T-cell (primary cell): ENCODE measurements around the gene NUFIP2. TPM values are rescaled to one million over a fixed set of nuclear protein-coding genes. Genes with fewer than 3 reads are reported as not detected.

Experiments used
- ATAC-seq, 4 experiments: fragments of 200-7000 bp in 3 of 4; fragments of 150-1000 bp in 1 of 4; cut with Tn5 transposase; replicated peaks in 1 of 4; 1 replicate in 3 of 4; 2 replicates in 1 of 4; pipeline ENCODE4 v1.10.0; 2021; ENCODE audit warnings: moderate library complexity in 3 of 4, mild to moderate bottlenecking in 2 of 4, moderate number of reproducible peaks in 1 of 4
- CTCF ChIA-PET, 2 donors: fragments of 300-600 bp; sonication (Branson Sonifier 250); formaldehyde crosslinking; loops; one replicate each; lab custom pipeline; 2022; ENCODE audit warnings: antibody characterized with exemption in 2 of 2; lab: Charles Lee
- POLR2A ChIA-PET, 2 donors: fragments of 300-600 bp; sonication (Branson Sonifier 250); formaldehyde crosslinking; loops; one replicate each; lab custom pipeline; 2022; ENCODE audit warnings: antibody characterized with exemption in 2 of 2; lab: Charles Lee
- DNase-seq, 35 experiments: peaks; one replicate each; pipeline versions ENCODE4 v3.0.0 to v3.0.0-alpha.2; 2013 to 2023
- H3K27ac ChIP-seq: one replicate; pipeline ENCODE4 v1.5.1; 2013; ENCODE audit warnings: low read length
- H3K27me3 ChIP-seq, 2 experiments: replicated peaks in 1 of 2; 1 replicate in 1 of 2; 2 replicates in 1 of 2; pipeline versions ENCODE4 v1.6.1 to v1.7.0; 2013; ENCODE audit warnings: low read length in 1 of 2, mixed read lengths in 1 of 2; ENCODE audit not compliant: control insufficient read depth in 2 of 2, insufficient read depth in 2 of 2; ENCODE audit errors: extremely low read depth in 1 of 2
- H3K36me3 ChIP-seq, 2 donors: 1 replicate in 1 of 2; 2 replicates in 1 of 2; pipeline versions ENCODE4 v1.6.1 to v1.7.0; 2013; ENCODE audit warnings: low read length in 1 of 2; ENCODE audit not compliant: control insufficient read depth in 2 of 2, insufficient read depth in 1 of 2; ENCODE audit errors: extremely low read depth in 1 of 2
- H3K4me1 ChIP-seq, 2 experiments: 1 replicate in 1 of 2; 2 replicates in 1 of 2; pipeline versions ENCODE4 v1.6.1 to v1.7.0; 2013; ENCODE audit warnings: low read length in 2 of 2, mixed read lengths in 1 of 2; ENCODE audit not compliant: insufficient read depth in 2 of 2, control insufficient read depth in 1 of 2; ENCODE audit errors: extremely low read depth in 1 of 2
- H3K4me3 ChIP-seq, 2 donors: 1 replicate in 1 of 2; 2 replicates in 1 of 2; pipeline versions ENCODE4 v1.5.1 to v1.7.0; 2013; ENCODE audit warnings: mild to moderate bottlenecking in 2 of 2, low read length in 1 of 2, moderate library complexity in 1 of 2; ENCODE audit not compliant: control insufficient read depth in 1 of 2; ENCODE audit errors: extremely low read depth in 1 of 2
- H3K9me3 ChIP-seq: 2 replicates; pipeline ENCODE4 v1.7.0; 2013
- H3K27ac Mint-ChIP-seq, 2 donors: one replicate each; pipeline ENCODE4 v1.8.0; 2020 to 2021; ENCODE audit warnings: mild to moderate bottlenecking in 2 of 2, mixed read lengths in 2 of 2
- H3K27me3 Mint-ChIP-seq, 2 donors: one replicate each; pipeline ENCODE4 v1.8.0; 2021 to 2022; ENCODE audit warnings: mixed read lengths in 2 of 2
- H3K36me3 Mint-ChIP-seq: one replicate; pipeline ENCODE4 v1.8.0; 2021; ENCODE audit warnings: mixed read lengths
- H3K4me1 Mint-ChIP-seq, 3 donors: one replicate each; pipeline ENCODE4 v1.8.0; 2020 to 2022; ENCODE audit warnings: mixed read lengths in 3 of 3, mild to moderate bottlenecking in 1 of 3
- H3K4me3 Mint-ChIP-seq, 3 donors: one replicate each; pipeline ENCODE4 v1.8.0; 2020 to 2022; ENCODE audit warnings: mild to moderate bottlenecking in 3 of 3, mixed read lengths in 3 of 3, moderate library complexity in 3 of 3
- H3K9me3 Mint-ChIP-seq, 3 donors: one replicate each; pipeline ENCODE4 v1.8.0; 2020 to 2022; ENCODE audit warnings: mixed read lengths in 3 of 3
- WGBS: methylation state at CpG from one replicate; pipeline ENCODE4 v1.1.5; 2013; ENCODE audit warnings: missing lambda C conversion rate; ENCODE audit not compliant: insufficient coverage; 5-methylcytosine and 5-hydroxymethylcytosine counted together
- total RNA-seq, 35 experiments: library from RNA in 6 of 35; stranded (reverse) in 6 of 35; fragments of 120-200 nt in 1 of 35; gene quantifications; one replicate each; pipeline versions ENCODE4 v1.2.1 to v1.2.4 and lab custom pipeline; 2013 to 2026

Gene NUFIP2
- total RNA-seq, 5 donors from 2014 or later (not counting 1 experiment from before 2014, with no cell fraction given) = 60.7 to 76.2 (median 66.4) TPM

DNA sequence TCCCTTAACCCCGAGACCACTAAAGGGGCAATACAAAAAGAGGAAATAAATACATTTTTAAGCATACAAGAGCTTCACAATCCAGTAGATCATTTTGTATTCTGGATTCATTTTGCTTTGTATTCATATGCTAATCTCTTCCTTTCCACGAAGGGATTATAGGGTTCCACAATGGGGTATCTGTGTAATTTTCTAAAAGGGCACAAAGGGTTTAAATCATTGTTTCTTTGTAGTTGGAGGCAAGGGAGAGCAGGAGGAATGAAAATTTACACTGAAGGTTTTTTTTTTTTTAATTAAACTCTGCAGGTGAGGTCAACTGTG is 592 bp upstream of the NUFIP2 start:
- POLR2A ChIA-PET = interaction anchor here (0.5 to 1.4 kb wide), 14 partner anchors 8 to 1036 kb away, joined by 3 to 17 read pairs (median 4); partner anchors contain the start of gene MYO18A (in 1 of the 2)
- H3K27ac ChIP-seq = peak overlapping the region; percentile 87
- Mint-ChIP-seq H3K9me3 (no peaks in the 10 kb centered on the region), H3K4me1 (peaks cover 35 to 46% (median 36%) of the 10 kb centered on the region in 3 donors), H3K4me3 (peak overlapping the region; percentile 99 to 100 (median 100)), H3K27ac (peak overlapping the region; percentile 100), H3K27me3 (no peaks in the 10 kb centered on the region), H3K36me3 (peaks cover 3% of the 10 kb centered on the region)
- WGBS = no CpG with 5 or more reads among the region's 2 CpGs
- peaks cover 16 to 34% of the 10 kb centered on the region in 2 experiments for H3K4me1 ChIP-seq
- ATAC-seq (no peak), DNase-seq (no peak)
- peak overlapping the region; percentile 60 to 98 for H3K4me3 ChIP-seq
- CTCF ChIA-PET = interaction anchor here (1.0 to 1.3 kb wide), 4 partner anchors 21 to 146 kb away, joined by 3 to 8 read pairs (median 4); no protein-coding TSS in a partner anchor
- H3K36me3 ChIP-seq = peaks cover 0 to 3% of the 10 kb centered on the region in 2 donors
- no peaks in the 10 kb centered on the region for H3K9me3 ChIP-seq
- H3K27me3 ChIP-seq = no peaks in the 10 kb centered on the region

DNA sequence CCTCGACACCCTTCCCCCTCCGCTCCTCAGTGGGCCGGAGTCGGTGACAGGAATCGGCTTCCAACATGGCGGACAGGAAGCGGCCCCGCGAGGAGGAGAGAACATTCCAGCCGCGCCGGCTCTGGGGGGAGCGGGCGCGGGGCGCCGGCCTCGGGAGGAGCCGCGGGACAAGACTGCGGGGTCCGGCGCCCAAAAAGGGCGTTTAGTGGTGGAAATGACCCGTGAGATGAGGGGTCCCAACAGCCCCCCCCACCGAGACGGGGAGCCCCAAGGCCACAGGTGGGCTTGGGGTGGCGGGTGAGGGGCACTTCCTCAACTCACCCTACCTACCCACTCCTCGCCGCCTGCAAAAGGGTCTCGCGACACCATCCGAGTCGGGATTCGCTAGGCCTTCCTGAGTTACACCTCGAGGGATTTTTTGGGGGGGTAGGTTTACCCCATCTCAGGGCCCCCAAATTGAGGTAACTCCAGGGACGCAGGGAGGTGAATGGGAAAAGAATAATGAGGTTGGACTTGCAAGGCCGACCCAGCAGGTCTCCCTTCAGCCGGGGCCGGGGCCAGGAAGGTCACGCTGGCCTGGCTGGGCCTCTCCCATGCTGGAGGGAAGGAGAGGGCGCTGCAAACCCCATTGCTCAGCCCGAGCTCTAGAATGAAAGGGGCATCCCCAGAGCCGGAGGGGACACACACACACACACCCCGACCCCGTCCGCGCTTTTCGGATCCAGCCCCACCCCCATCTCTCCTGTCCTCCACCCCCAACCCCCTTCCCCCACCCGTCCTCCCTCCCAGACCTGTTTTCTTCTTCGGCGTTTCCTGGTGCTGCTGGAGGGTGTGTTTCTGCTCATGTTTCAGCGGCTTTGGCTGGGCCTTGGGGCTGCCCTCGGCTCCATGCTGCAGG is 707 bp downstream of the NUFIP2 start:
- no peaks in the 10 kb centered on the region for H3K27me3 ChIP-seq
- peak overlapping the region; percentile 87 for H3K27ac ChIP-seq
- DNase-seq = peak in 33 of 35 experiments; percentile 8 to 68 (median 50)
- Mint-ChIP-seq H3K4me3 (peak overlapping the region; percentile 99 to 100 (median 100)), H3K9me3 (no peaks in the 10 kb centered on the region), H3K27ac (peak overlapping the region; percentile 100), H3K27me3 (no peaks in the 10 kb centered on the region), H3K4me1 (peaks cover 48 to 59% (median 49%) of the 10 kb centered on the region in 3 donors), H3K36me3 (peaks cover 8% of the 10 kb centered on the region)
- H3K4me1 ChIP-seq = peaks cover 27 to 40% of the 10 kb centered on the region in 2 experiments
- no peaks in the 10 kb centered on the region for H3K9me3 ChIP-seq
- peaks cover 0 to 9% of the 10 kb centered on the region in 2 donors for H3K36me3 ChIP-seq
- 0% methylated on average over 15 of the region's 54 CpGs for WGBS
- POLR2A ChIA-PET = interaction anchor here in 1 of 2 donors (0.6 to 1.4 kb wide), 5 partner anchors 11 to 145 kb away, joined by 3 to 17 read pairs (median 4); partner anchors contain the start of gene MYO18A
- CTCF ChIA-PET = interaction anchor here (0.6 to 1.3 kb wide), 9 partner anchors 10 to 437 kb away, joined by 3 to 10 read pairs (median 5); no protein-coding TSS in a partner anchor
- H3K4me3 ChIP-seq = peak overlapping the region; percentile 78 to 98
- ATAC-seq = peak; percentile 26 to 37 (median 34)

GRCh38 chr17:29292071-29292991 is 1.6 kb downstream of the NUFIP2 start:
- no peaks in the 10 kb centered on the region for H3K9me3 ChIP-seq
- peaks cover 0 to 18% of the 10 kb centered on the region in 2 donors for H3K36me3 ChIP-seq
- Mint-ChIP-seq H3K9me3 (no peaks in the 10 kb centered on the region), H3K27ac (peak overlapping the region; percentile 100), H3K4me3 (peak overlapping the region; percentile 99 to 100 (median 100)), H3K27me3 (no peaks in the 10 kb centered on the region), H3K36me3 (peaks cover 13% of the 10 kb centered on the region), H3K4me1 (peaks cover 57 to 68% (median 58%) of the 10 kb centered on the region in 3 donors)
- H3K27ac ChIP-seq = peak overlapping the region; percentile 87
- CTCF ChIA-PET = interaction anchor here (0.6 to 1.4 kb wide), 16 partner anchors 9 to 832 kb away, joined by 3 to 14 read pairs (median 4); no protein-coding TSS in a partner anchor
- H3K4me3 ChIP-seq = peak overlapping the region; percentile 78 to 98
- POLR2A ChIA-PET = interaction anchor here in 1 of 2 donors (0.6 to 0.7 kb wide), 6 partner anchors 16 to 443 kb away, joined by 3 to 7 read pairs (median 4); no protein-coding TSS in a partner anchor
- DNase-seq (peak; percentile 13 to 73 (median 47)), ATAC-seq (peak; percentile 1 to 12 (median 8))
- no peaks in the 10 kb centered on the region for H3K27me3 ChIP-seq
- peaks cover 32 to 42% of the 10 kb centered on the region in 2 experiments for H3K4me1 ChIP-seq
- 0% methylated on average over 15 of the region's 77 CpGs for WGBS

DNA sequence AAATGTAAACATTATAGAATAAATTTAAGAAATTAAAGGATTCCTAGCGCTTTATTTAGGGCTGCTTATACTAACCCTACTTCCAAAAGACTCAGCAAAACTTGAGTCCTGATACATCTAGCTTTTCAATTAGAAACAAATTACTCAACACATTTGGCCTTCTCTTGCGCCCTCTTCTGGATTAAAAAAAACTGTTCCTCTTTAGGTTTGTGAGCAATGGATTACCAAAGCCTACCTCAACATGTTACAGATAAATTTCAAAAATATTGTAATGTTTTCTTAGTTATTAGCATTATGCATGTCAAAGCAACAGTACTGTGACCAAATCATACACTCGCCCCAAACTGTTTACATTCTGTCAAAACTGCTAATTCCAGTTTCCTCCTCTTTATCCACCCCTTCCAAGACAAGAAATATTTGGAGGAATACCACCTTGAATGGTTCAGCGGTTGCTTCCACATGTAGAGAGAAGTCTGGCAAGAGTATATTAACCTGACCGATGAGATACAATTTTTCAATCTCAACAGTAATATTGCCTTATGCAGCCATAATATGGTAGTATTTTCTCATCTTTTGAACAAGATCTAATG is 2.7 kb downstream of the NUFIP2 start:
- Mint-ChIP-seq H3K27ac (peak overlapping the region; percentile 88 to 90), H3K9me3 (no peaks in the 10 kb centered on the region), H3K4me1 (peaks cover 68 to 79% (median 69%) of the 10 kb centered on the region in 3 donors), H3K36me3 (peaks cover 24% of the 10 kb centered on the region), H3K27me3 (no peaks in the 10 kb centered on the region), H3K4me3 (peak overlapping the region; percentile 87 to 99 (median 88))
- H3K9me3 ChIP-seq = no peaks in the 10 kb centered on the region
- peaks cover 32 to 44% of the 10 kb centered on the region in 2 experiments for H3K4me1 ChIP-seq
- peak overlapping the region; percentile 23 to 65 for H3K4me3 ChIP-seq
- WGBS = no CpG with 5 or more reads among the region's 5 CpGs
- no peaks in the 10 kb centered on the region for H3K27me3 ChIP-seq
- POLR2A ChIA-PET = interaction anchor here in 1 of 2 donors (0.8 kb wide), 1 partner anchor 8 kb away, joined by 3 read pairs; no protein-coding TSS in a partner anchor
- CTCF ChIA-PET = interaction anchor here (0.6 to 1.9 kb wide), 18 partner anchors 10 to 826 kb away, joined by 3 to 18 read pairs (median 4); partner anchors contain the start of gene MYO18A (in 1 of the 2)
- ATAC-seq (no peak), DNase-seq (peak in 11 of 35 experiments; percentile 4 to 79 (median 14))
- peaks cover 2 to 29% of the 10 kb centered on the region in 2 donors for H3K36me3 ChIP-seq
- peak overlapping the region; percentile 65 for H3K27ac ChIP-seq

DNA sequence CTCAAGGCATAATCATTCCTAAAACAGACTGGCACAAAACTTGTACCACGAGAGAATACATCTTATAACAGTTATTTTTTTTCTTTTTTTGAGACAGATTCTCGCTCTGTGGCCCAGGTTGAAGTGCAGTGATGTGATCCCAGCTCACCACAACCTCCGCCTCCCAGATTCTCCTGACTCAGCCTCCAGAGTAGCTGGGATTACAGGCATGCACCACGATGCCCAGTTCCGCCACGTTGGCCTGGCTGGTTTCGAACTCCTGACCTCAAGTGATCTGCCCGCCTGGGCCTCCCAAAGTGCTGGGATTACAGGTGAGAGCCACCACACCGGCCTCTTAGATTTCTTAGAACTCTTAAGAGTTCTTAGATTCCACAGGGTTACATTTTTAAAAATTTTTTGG is 4.1 kb downstream of the NUFIP2 start:
- Mint-ChIP-seq H3K4me3 (peak overlapping the region; percentile 37 to 99 (median 44)), H3K27ac (peak overlapping the region; percentile 32 to 55), H3K36me3 (peaks cover 29% of the 10 kb centered on the region), H3K4me1 (peaks cover 74 to 83% (median 74%) of the 10 kb centered on the region in 3 donors), H3K27me3 (no peaks in the 10 kb centered on the region), H3K9me3 (no peaks in the 10 kb centered on the region)
- Histone ChIP-seq H3K4me1 (peaks cover 34 to 38% of the 10 kb centered on the region in 2 experiments), H3K27ac (peak overlapping the region; percentile 25), H3K36me3 (peaks cover 7 to 42% of the 10 kb centered on the region in 2 donors), H3K27me3 (no peaks in the 10 kb centered on the region), H3K4me3 (no peak overlapping the region), H3K9me3 (no peaks in the 10 kb centered on the region)
- ATAC-seq (no peak), DNase-seq (no peak)
- 94% methylated on average over 8 of the region's 9 CpGs for WGBS
- CTCF ChIA-PET = interaction anchor here (0.6 to 1.9 kb wide), 4 partner anchors 39 to 1188 kb away, joined by 3 to 13 read pairs (median 5); no protein-coding TSS in a partner anchor
- POLR2A ChIA-PET = no interaction called here
